Fibroblast of lung (primary cell): ENCODE measurements around the gene TTC24.

Experiments
- EZH2 ChIP-seq: IDR thresholded peaks from 2 replicates; pipeline ENCODE4 v1.5.1; 2012; ENCODE audit warnings: low read length, control low read depth, mild to moderate bottlenecking; ENCODE audit errors: missing control alignments
- TF ChIP-seq, protein P1 (sequence below), 2 donors: IDR thresholded peaks in 1 of 2; conservative IDR thresholded peaks in 1 of 2; 1 replicate in 1 of 2; 2 replicates in 1 of 2; pipeline ENCODE4 v1.5.1; 2011 to 2012; ENCODE audit warnings: low read length in 2 of 2, control low read depth in 1 of 2, inconsistent platforms in 1 of 2, low read depth in 1 of 2, mild to moderate bottlenecking in 1 of 2

DNA sequence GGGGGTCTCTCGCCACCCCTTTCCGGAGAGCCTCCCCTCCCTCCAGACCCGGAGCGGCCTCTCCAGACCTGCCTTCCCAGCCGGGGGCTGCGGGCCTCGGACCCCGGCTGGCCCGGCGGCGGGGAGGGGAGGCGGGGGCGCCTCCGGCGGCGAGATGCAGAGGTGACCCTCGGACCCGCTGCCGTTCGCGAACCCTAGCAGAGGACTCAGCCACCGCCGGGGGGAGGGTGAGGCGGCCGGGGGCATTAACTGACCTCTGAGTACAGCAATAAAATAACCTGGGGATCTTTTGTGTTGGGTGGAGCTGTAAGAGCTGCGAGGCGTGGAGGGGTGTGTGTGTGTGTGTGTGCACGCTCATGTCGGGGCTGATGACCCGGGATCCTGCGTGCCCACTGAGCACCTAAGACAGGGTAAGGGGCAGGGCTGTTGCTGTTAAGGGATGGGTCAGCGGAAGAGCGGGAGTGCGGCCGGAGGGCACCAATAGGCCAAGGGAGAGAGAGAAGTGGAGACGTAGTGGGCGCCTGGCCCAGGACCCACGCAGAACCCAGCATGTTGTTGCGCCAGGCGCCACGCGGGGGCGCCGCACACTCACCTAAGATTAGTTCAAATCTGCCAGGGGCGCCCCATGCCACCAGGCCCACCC, 46.0 kb downstream of the TTC24 start:
- TF ChIP-seq, protein P1, sequence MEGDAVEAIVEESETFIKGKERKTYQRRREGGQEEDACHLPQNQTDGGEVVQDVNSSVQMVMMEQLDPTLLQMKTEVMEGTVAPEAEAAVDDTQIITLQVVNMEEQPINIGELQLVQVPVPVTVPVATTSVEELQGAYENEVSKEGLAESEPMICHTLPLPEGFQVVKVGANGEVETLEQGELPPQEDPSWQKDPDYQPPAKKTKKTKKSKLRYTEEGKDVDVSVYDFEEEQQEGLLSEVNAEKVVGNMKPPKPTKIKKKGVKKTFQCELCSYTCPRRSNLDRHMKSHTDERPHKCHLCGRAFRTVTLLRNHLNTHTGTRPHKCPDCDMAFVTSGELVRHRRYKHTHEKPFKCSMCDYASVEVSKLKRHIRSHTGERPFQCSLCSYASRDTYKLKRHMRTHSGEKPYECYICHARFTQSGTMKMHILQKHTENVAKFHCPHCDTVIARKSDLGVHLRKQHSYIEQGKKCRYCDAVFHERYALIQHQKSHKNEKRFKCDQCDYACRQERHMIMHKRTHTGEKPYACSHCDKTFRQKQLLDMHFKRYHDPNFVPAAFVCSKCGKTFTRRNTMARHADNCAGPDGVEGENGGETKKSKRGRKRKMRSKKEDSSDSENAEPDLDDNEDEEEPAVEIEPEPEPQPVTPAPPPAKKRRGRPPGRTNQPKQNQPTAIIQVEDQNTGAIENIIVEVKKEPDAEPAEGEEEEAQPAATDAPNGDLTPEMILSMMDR (conservative IDR thresholded peaks at IDR 0.05 in 1 of 2, IDR thresholded peaks at IDR 0.05 in 1 of 2; ENCODE audit: low read depth in 1 of 2, low read length in 2 of 2): peak; percentile 78 to 85
- TF ChIP-seq EZH2: peak; percentile 99
